ENCODE measurements around the gene EFHC1. TPM values are rescaled to one million over a fixed set of nuclear protein-coding genes. Genes with fewer than 3 reads are reported as not detected.

The EFHC1 gene, protein sequence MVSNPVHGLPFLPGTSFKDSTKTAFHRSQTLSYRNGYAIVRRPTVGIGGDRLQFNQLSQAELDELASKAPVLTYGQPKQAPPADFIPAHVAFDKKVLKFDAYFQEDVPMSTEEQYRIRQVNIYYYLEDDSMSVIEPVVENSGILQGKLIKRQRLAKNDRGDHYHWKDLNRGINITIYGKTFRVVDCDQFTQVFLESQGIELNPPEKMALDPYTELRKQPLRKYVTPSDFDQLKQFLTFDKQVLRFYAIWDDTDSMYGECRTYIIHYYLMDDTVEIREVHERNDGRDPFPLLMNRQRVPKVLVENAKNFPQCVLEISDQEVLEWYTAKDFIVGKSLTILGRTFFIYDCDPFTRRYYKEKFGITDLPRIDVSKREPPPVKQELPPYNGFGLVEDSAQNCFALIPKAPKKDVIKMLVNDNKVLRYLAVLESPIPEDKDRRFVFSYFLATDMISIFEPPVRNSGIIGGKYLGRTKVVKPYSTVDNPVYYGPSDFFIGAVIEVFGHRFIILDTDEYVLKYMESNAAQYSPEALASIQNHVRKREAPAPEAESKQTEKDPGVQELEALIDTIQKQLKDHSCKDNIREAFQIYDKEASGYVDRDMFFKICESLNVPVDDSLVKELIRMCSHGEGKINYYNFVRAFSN
- polyA plus RNA-seq: 9.6 to 20.5 TPM (median 15.8 TPM) in 3 replicates
- polyA plus RNA-seq (2011; ENCODE audit: low read depth): 3.1 TPM
- polyA plus RNA-seq (2011; cell fraction: cytosol; rRNA removed): 4.4 and 9.1 TPM in 2 replicates
- 49.8 and 56.3 TPM in 2 replicates for polyA plus RNA-seq (2011; cell fraction: nucleus; rRNA removed)
- 7.2 and 14.2 TPM in 2 replicates for polyA plus RNA-seq (2012; ENCODE audit: low replicate concordance)
- 7.5 to 10.6 TPM (median 9.5 TPM) in 3 replicates for polyA minus RNA-seq
- polyA minus RNA-seq (2011; cell fraction: cytosol; rRNA and poly(A)+ RNA removed): 5.8 TPM
- polyA minus RNA-seq (2011; cell fraction: nucleus; rRNA and poly(A)+ RNA removed): 8.0 and 16.5 TPM in 2 replicates

DNA sequence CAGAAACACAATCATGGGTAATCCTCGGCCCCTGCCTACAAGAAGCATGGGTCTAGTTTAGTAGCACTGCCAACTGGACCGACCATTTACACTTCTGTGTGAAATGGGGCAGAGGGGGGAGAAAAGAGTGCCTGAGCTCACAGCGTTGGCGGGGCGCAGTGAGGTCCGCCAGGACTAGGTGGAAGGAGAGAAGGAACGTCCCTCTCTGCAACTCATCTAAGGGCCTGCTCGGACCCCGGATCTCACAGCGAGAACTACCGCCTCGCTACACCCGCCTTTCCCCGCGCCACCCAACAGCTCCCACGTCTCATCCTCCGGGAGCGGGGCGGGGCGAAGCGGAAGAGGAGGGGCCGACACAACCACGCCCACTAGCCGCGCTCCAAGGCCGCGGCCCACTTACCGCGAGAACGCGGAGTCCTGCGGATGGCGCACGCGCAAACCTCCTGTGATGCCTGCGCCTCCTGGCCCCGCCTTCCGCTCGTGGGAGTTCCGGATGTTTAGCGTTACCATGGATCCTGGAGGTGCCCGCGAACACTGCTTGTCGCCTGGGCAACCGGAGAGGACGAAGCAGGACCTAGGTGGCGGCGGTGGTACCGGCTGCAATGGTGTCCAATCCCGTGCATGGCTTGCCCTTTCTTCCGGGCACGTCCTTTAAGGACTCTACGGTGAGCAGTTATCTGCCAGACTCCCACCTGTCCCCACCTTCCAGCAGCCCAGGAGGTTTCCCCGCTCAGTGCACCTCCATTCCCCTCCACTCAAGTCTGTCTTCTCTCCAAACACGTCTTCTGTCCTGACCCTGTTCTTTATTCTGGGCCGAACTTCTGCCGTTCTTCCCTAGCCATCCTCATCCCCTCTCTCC, at the start of gene EFHC1:
EFHC1 (plus strand) TSS at position 534 of the 859 bp plus-strand sequence; CDS start at position 603, 69 bp downstream.
- peaks cover 45% of the 10 kb centered on the region for H3K4me1 ChIP-seq (ENCODE audit: control insufficient read depth, extremely low read depth, insufficient read depth, low read length)
- H3K9me3 ChIP-seq (ENCODE audit: control insufficient read depth, low read depth, low read length): no peaks in the 10 kb centered on the region
- H3K9me1 ChIP-seq (ENCODE audit: control insufficient read depth, extremely low read depth, insufficient read depth, low read length): no peaks in the 10 kb centered on the region
- no peaks in the 10 kb centered on the region for H3K27me3 ChIP-seq (ENCODE audit: control insufficient read depth, extremely low read depth, insufficient read depth, low read length)
- H4K20me1 ChIP-seq (ENCODE audit: control insufficient read depth, extremely low read depth, insufficient read depth, low read length): no peaks in the 10 kb centered on the region
- peak within 1 kb of the TSS; percentile 84 for H3K9ac ChIP-seq (ENCODE audit: control insufficient read depth, extremely low read depth, insufficient read depth, low read length)
- DNase-seq (ENCODE audit: low read depth, low spot score): peak; percentile 77
- peaks cover 1% of the 10 kb centered on the region for H3K79me2 ChIP-seq (ENCODE audit: control insufficient read depth, insufficient read depth, low read length)
- H3K27ac ChIP-seq (ENCODE audit: control insufficient read depth, insufficient read depth, low read length): peak within 1 kb of the TSS; percentile 85
- H2AFZ ChIP-seq (ENCODE audit: control insufficient read depth, low read length): peak within 1 kb of the TSS; percentile 95
- H3K4me3 ChIP-seq (ENCODE audit: control insufficient read depth in 2 of 3, extremely low read depth in 1 of 3, insufficient read depth in 2 of 3, low read depth in 1 of 3, low read length in 3 of 3): peak within 1 kb of the TSS; percentile 71 to 88 (median 79)
- H3K36me3 ChIP-seq (ENCODE audit: control insufficient read depth in 2 of 2, extremely low read depth in 1 of 2, insufficient read depth in 2 of 2, low read length in 2 of 2): no peaks in the 10 kb centered on the region
- peak within 1 kb of the TSS; percentile 99 for H3K4me2 ChIP-seq (ENCODE audit: control insufficient read depth, extremely low read depth, insufficient read depth, low read depth, low read length)
- no peak for TF ChIP-seq EZH2 (IDR thresholded peaks at IDR 0.05; ENCODE audit: low read length)
- TF ChIP-seq, protein P1, sequence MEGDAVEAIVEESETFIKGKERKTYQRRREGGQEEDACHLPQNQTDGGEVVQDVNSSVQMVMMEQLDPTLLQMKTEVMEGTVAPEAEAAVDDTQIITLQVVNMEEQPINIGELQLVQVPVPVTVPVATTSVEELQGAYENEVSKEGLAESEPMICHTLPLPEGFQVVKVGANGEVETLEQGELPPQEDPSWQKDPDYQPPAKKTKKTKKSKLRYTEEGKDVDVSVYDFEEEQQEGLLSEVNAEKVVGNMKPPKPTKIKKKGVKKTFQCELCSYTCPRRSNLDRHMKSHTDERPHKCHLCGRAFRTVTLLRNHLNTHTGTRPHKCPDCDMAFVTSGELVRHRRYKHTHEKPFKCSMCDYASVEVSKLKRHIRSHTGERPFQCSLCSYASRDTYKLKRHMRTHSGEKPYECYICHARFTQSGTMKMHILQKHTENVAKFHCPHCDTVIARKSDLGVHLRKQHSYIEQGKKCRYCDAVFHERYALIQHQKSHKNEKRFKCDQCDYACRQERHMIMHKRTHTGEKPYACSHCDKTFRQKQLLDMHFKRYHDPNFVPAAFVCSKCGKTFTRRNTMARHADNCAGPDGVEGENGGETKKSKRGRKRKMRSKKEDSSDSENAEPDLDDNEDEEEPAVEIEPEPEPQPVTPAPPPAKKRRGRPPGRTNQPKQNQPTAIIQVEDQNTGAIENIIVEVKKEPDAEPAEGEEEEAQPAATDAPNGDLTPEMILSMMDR (optimal IDR thresholded peaks at IDR 0.05 in 1 of 3, IDR thresholded peaks at IDR 0.05 in 1 of 3, conservative IDR thresholded peaks at IDR 0.05 in 1 of 3; ENCODE audit: extremely low read depth in 1 of 3, insufficient read depth in 2 of 3, low read length in 3 of 3): no peak
- peak; percentile 44 for FAIRE-seq
- dilution Hi-C loops (cut with MboI; ENCODE audit: extremely low pct_ligation_motif_present, low sequenced_read_pairs): loop anchor here (25.0 kb wide), 1 partner anchor 242 kb away; the partner anchor contains the start of gene TMEM14A

DNA sequence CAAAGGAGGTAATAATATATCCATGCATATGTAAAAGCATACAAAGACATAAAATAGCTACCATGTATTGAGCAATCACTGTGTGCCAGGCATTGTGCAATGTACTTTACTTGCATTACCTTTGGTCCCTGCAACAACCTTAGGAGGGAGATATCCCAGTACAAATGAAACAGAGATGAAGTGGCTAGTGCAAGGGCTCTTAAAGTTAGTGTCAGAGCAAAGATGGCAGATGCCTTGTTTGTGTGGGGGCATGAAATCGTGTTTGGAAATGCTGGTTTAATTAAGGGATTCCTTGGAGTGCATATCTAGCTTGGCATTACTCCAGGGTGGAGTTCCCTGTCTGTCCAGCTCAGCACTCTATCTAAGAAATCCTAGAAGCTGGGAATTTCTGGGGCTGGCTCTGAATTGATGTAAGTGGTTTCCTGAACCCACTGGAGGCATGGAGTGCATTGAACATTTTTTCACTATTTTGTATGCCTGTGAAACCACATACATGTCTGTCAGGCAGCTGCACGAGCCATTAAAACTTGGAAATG, 48.4 kb upstream of the EFHC1 start:
- no peak overlapping the region for H2AFZ ChIP-seq (ENCODE audit: control insufficient read depth, low read length)
- H3K79me2 ChIP-seq (ENCODE audit: control insufficient read depth, insufficient read depth, low read length): no peaks in the 10 kb centered on the region
- no peaks in the 10 kb centered on the region for H3K9me3 ChIP-seq (ENCODE audit: control insufficient read depth, low read depth, low read length)
- DNase-seq (ENCODE audit: low read depth, low spot score) (no peak), FAIRE-seq (no peak)
- TF ChIP-seq, protein P1 (optimal IDR thresholded peaks at IDR 0.05 in 1 of 3, IDR thresholded peaks at IDR 0.05 in 1 of 3, conservative IDR thresholded peaks at IDR 0.05 in 1 of 3; ENCODE audit: extremely low read depth in 1 of 3, insufficient read depth in 2 of 3, low read length in 3 of 3): no peak
- TF ChIP-seq EZH2 (IDR thresholded peaks at IDR 0.05; ENCODE audit: low read length): no peak
- no peaks in the 10 kb centered on the region for H3K4me1 ChIP-seq (ENCODE audit: control insufficient read depth, extremely low read depth, insufficient read depth, low read length)
- no peak overlapping the region for H3K9ac ChIP-seq (ENCODE audit: control insufficient read depth, extremely low read depth, insufficient read depth, low read length)
- H4K20me1 ChIP-seq (ENCODE audit: control insufficient read depth, extremely low read depth, insufficient read depth, low read length): no peaks in the 10 kb centered on the region
- H3K27ac ChIP-seq (ENCODE audit: control insufficient read depth, insufficient read depth, low read length): no peak overlapping the region
- no peaks in the 10 kb centered on the region for H3K36me3 ChIP-seq (ENCODE audit: control insufficient read depth in 2 of 2, extremely low read depth in 1 of 2, insufficient read depth in 2 of 2, low read length in 2 of 2)
- H3K4me3 ChIP-seq (ENCODE audit: control insufficient read depth in 2 of 3, extremely low read depth in 1 of 3, insufficient read depth in 2 of 3, low read depth in 1 of 3, low read length in 3 of 3): no peak overlapping the region
- no peak overlapping the region for H3K4me2 ChIP-seq (ENCODE audit: control insufficient read depth, extremely low read depth, insufficient read depth, low read depth, low read length)
- dilution Hi-C loops (cut with MboI; ENCODE audit: extremely low pct_ligation_motif_present, low sequenced_read_pairs): no loop called here
- no peaks in the 10 kb centered on the region for H3K9me1 ChIP-seq (ENCODE audit: control insufficient read depth, extremely low read depth, insufficient read depth, low read length)
- H3K27me3 ChIP-seq (ENCODE audit: control insufficient read depth, extremely low read depth, insufficient read depth, low read length): no peaks in the 10 kb centered on the region

All from keratinocyte (primary cell).